IPS-18a (cell line): ENCODE results near the gene SUPT20HL1.
"Not testable (repeated sequence)": the region's sequence is repeated elsewhere in the genome, so short reads cannot be mapped to it uniquely, and the experiment has no call there.

Experiments
- H3K27ac ChIP-seq: one replicate; pipeline ENCODE4 v1.5.1; 2013; ENCODE audit warnings: low read length
- H3K27me3 ChIP-seq: one replicate; pipeline ENCODE4 v1.6.1; 2013; ENCODE audit warnings: mild to moderate bottlenecking, low read length; ENCODE audit not compliant: control insufficient read depth, insufficient read depth
- H3K36me3 ChIP-seq: one replicate; pipeline ENCODE4 v1.6.1; 2013; ENCODE audit warnings: low read depth, low read length; ENCODE audit not compliant: control insufficient read depth
- H3K4me1 ChIP-seq: one replicate; pipeline ENCODE4 v1.6.1; 2013; ENCODE audit warnings: low read depth, low read length; ENCODE audit not compliant: control insufficient read depth
- H3K4me3 ChIP-seq: one replicate; pipeline ENCODE4 v1.5.1; 2013; ENCODE audit warnings: low read length
- H3K9ac ChIP-seq: one replicate; pipeline ENCODE4 v1.6.1; 2013; ENCODE audit warnings: mild to moderate bottlenecking, low read length, moderate library complexity
- H3K9me3 ChIP-seq: one replicate; pipeline ENCODE4 v1.6.1; 2013; ENCODE audit warnings: low read depth, low read length; ENCODE audit not compliant: control insufficient read depth

SUPT20HL1 gene

GRCh38 chrX:24364326-24364725 is 3.9 kb downstream of the SUPT20HL1 start:
- no peak overlapping the region for H3K27ac ChIP-seq
- no peaks in the 10 kb centered on the region for H3K9me3 ChIP-seq
- H3K36me3 ChIP-seq, result no peaks in the 10 kb centered on the region
- no peak overlapping the region for H3K9ac ChIP-seq
- no peaks in the 10 kb centered on the region for H3K27me3 ChIP-seq
- no peak overlapping the region for H3K4me3 ChIP-seq
- H3K4me1 ChIP-seq, result no peaks in the 10 kb centered on the region

GRCh38 chrX:24364851-24365538 is 4.6 kb downstream of the SUPT20HL1 start:
- H3K4me1 ChIP-seq, result peaks cover 4% of the 10 kb centered on the region
- no peaks in the 10 kb centered on the region for H3K27me3 ChIP-seq
- H3K27ac ChIP-seq, result no peak overlapping the region
- no peaks in the 10 kb centered on the region for H3K9me3 ChIP-seq
- H3K4me3 ChIP-seq, result no peak overlapping the region
- H3K36me3 ChIP-seq, result no peaks in the 10 kb centered on the region
- no peak overlapping the region for H3K9ac ChIP-seq

GRCh38 chrX:24366762-24367400 is 6.4 kb downstream of the SUPT20HL1 start:
- not testable (repeated sequence) for H3K27me3 ChIP-seq, H3K27ac ChIP-seq, H3K4me3 ChIP-seq, H3K9me3 ChIP-seq, H3K9ac ChIP-seq, H3K36me3 ChIP-seq
- H3K4me1 ChIP-seq, result peaks cover 23% of the 10 kb centered on the region

GRCh38 chrX:24369816-24370215 is 9.4 kb downstream of the SUPT20HL1 start:
- no peaks in the 10 kb centered on the region for H3K9me3 ChIP-seq
- H3K27me3 ChIP-seq, result peaks cover 34% of the 10 kb centered on the region
- H3K4me3 ChIP-seq, result peak overlapping the region; percentile 55
- no peak overlapping the region for H3K9ac ChIP-seq
- peak overlapping the region; percentile 79 for H3K27ac ChIP-seq
- H3K4me1 ChIP-seq, result peaks cover 38% of the 10 kb centered on the region
- no peaks in the 10 kb centered on the region for H3K36me3 ChIP-seq

GRCh38 chrX:24371391-24371972 is 11.0 kb downstream of the SUPT20HL1 start:
- Histone ChIP-seq H3K36me3 (no peaks in the 10 kb centered on the region), H3K9ac (no peak overlapping the region), H3K4me1 (peaks cover 38% of the 10 kb centered on the region), H3K27ac (no peak overlapping the region), H3K9me3 (no peaks in the 10 kb centered on the region), H3K4me3 (peak overlapping the region; percentile 55), H3K27me3 (peaks cover 34% of the 10 kb centered on the region)

- no peak overlapping the region for H3K9ac ChIP-seq
- no peak overlapping the region for H3K27ac ChIP-seq
- H3K27me3 ChIP-seq, result peaks cover 34% of the 10 kb centered on the region
- H3K4me1 ChIP-seq, result peaks cover 45% of the 10 kb centered on the region
- no peaks in the 10 kb centered on the region for H3K36me3 ChIP-seq
- H3K9me3 ChIP-seq, result no peaks in the 10 kb centered on the region
- H3K4me3 ChIP-seq, result peak overlapping the region; percentile 55
Measured at GRCh38 chrX:24372021-24372763, 11.8 kb downstream of the SUPT20HL1 start.

GRCh38 chrX:24375600-24376131 is 15.2 kb downstream of the SUPT20HL1 start:
- H3K27me3 ChIP-seq, result peaks cover 34% of the 10 kb centered on the region
- peaks cover 68% of the 10 kb centered on the region for H3K4me1 ChIP-seq
- H3K9me3 ChIP-seq, result no peaks in the 10 kb centered on the region
- no peak overlapping the region for H3K27ac ChIP-seq
- H3K36me3 ChIP-seq, result no peaks in the 10 kb centered on the region
- no peak overlapping the region for H3K9ac ChIP-seq
- no peak overlapping the region for H3K4me3 ChIP-seq

GRCh38 chrX:24376403-24376802 is 16.0 kb downstream of the SUPT20HL1 start:
- no peaks in the 10 kb centered on the region for H3K9me3 ChIP-seq

GRCh38 chrX:24377195-24377594 is 16.8 kb downstream of the SUPT20HL1 start:
- Histone ChIP-seq H3K4me1 (peaks cover 66% of the 10 kb centered on the region), H3K9ac (no peak overlapping the region), H3K27ac (no peak overlapping the region), H3K36me3 (no peaks in the 10 kb centered on the region), H3K27me3 (peaks cover 21% of the 10 kb centered on the region), H3K9me3 (no peaks in the 10 kb centered on the region), H3K4me3 (no peak overlapping the region)

More at GRCh38 chrX:24376403-24376802, 16.0 kb downstream of the SUPT20HL1 start:
- no peak overlapping the region for H3K4me3 ChIP-seq
- H3K36me3 ChIP-seq, result no peaks in the 10 kb centered on the region
- no peak overlapping the region for H3K27ac ChIP-seq
- no peak overlapping the region for H3K9ac ChIP-seq
- H3K27me3 ChIP-seq, result peaks cover 28% of the 10 kb centered on the region
- H3K4me1 ChIP-seq, result peaks cover 68% of the 10 kb centered on the region

GRCh38 chrX:24377911-24378468 is 17.6 kb downstream of the SUPT20HL1 start:
- peaks cover 65% of the 10 kb centered on the region for H3K4me1 ChIP-seq
- H3K9ac ChIP-seq, result no peak overlapping the region
- H3K27me3 ChIP-seq, result peaks cover 14% of the 10 kb centered on the region
- no peak overlapping the region for H3K27ac ChIP-seq
- no peak overlapping the region for H3K4me3 ChIP-seq
- no peaks in the 10 kb centered on the region for H3K9me3 ChIP-seq
- no peaks in the 10 kb centered on the region for H3K36me3 ChIP-seq

- Histone ChIP-seq H3K9me3 (no peaks in the 10 kb centered on the region), H3K9ac (no peak overlapping the region), H3K4me1 (peaks cover 61% of the 10 kb centered on the region), H3K27me3 (peaks cover 8% of the 10 kb centered on the region), H3K27ac (no peak overlapping the region), H3K4me3 (no peak overlapping the region), H3K36me3 (no peaks in the 10 kb centered on the region)
Measured at GRCh38 chrX:24378706-24379105, 18.3 kb downstream of the SUPT20HL1 start.
